Loucy (cell line): Measurements from ENCODE around the gene PIK3CB.
A peak's percentile ranks its signal among the peaks of the same experiment; 100 is the strongest.
"Not testable (repeated sequence)": the region's sequence is repeated elsewhere in the genome, so short reads cannot be mapped to it uniquely, and the experiment has no call there.

ENCODE experiments used
- H2AFZ ChIP-seq: fragments of 200-600 bp; sonication (generic); 2 replicates; pipeline ENCODE4 v1.6.0; 2016; ENCODE audit warnings: antibody characterized with exemption, mild to moderate bottlenecking, low read length, moderate library complexity
- H3F3A ChIP-seq: fragments of 200-600 bp; 2 replicates; pipeline ENCODE4 v1.6.0; 2016; ENCODE audit warnings: antibody characterized with exemption, low read depth, mild to moderate bottlenecking
- H3K27me3 ChIP-seq: fragments of 200-600 bp; sonication (generic); 2 replicates; pipeline ENCODE4 v1.6.1; 2014; ENCODE audit warnings: low read length, mild to moderate bottlenecking; ENCODE audit not compliant: insufficient read depth, poor library complexity, severe bottlenecking
- H3K36me3 ChIP-seq: fragments of 200-600 bp; sonication (generic); 2 replicates; pipeline ENCODE4 v1.6.1; 2016; ENCODE audit warnings: low read length; ENCODE audit not compliant: insufficient read depth
- H3K4me1 ChIP-seq: fragments of 200-600 bp; sonication (generic); 2 replicates; pipeline ENCODE4 v1.5.1; 2014; ENCODE audit warnings: low read length, mild to moderate bottlenecking; ENCODE audit not compliant: insufficient read depth, poor library complexity, severe bottlenecking
- H3K4me2 ChIP-seq: fragments of 200-600 bp; sonication (generic); 2 replicates; pipeline ENCODE4 v1.6.0; 2014; ENCODE audit warnings: antibody characterized with exemption, low read length, low read depth, mild to moderate bottlenecking; ENCODE audit not compliant: poor library complexity, severe bottlenecking
- H3K4me3 ChIP-seq: fragments of 200-600 bp; sonication (generic); 2 replicates; pipeline ENCODE4 v1.5.1; 2014; ENCODE audit warnings: low read length, mild to moderate bottlenecking, mixed read lengths; ENCODE audit not compliant: poor library complexity, severe bottlenecking
- H3K79me2 ChIP-seq: fragments of 200-600 bp; sonication (generic); 2 replicates; pipeline ENCODE4 v1.6.1; 2014; ENCODE audit warnings: low read length; ENCODE audit not compliant: insufficient read depth
- H3K9ac ChIP-seq: fragments of 200-600 bp; sonication (generic); 2 replicates; pipeline ENCODE4 v1.6.0; 2014; ENCODE audit warnings: mild to moderate bottlenecking, low read depth, low read length, moderate library complexity; ENCODE audit not compliant: poor library complexity, severe bottlenecking
- H3K9me2 ChIP-seq: fragments of 200-600 bp; sonication (generic); replicated peaks from 2 replicates; pipeline ENCODE4 v1.6.1; 2016; ENCODE audit warnings: low read depth, low read length, mixed read lengths
- H3K9me3 ChIP-seq: fragments of 200-600 bp; sonication (generic); 2 replicates; pipeline ENCODE4 v1.6.1; 2014; ENCODE audit warnings: mild to moderate bottlenecking, antibody characterized with exemption, low read length, low read depth; ENCODE audit not compliant: insufficient read depth
- H4K20me1 ChIP-seq: fragments of 200-600 bp; sonication (generic); 2 replicates; pipeline ENCODE4 v1.6.0; 2014; ENCODE audit warnings: antibody characterized with exemption, low read length, mild to moderate bottlenecking; ENCODE audit not compliant: insufficient read depth, poor library complexity, severe bottlenecking
- CTCF ChIP-seq: fragments of 200-600 bp; sonication (generic); conservative IDR thresholded peaks from 2 replicates; pipeline ENCODE4 v1.5.1; 2014; ENCODE audit warnings: mild to moderate bottlenecking, antibody characterized with exemption, low read length
- EZH2phosphoT487 ChIP-seq: fragments of 200-600 bp; IDR thresholded peaks from 2 replicates; pipeline ENCODE4 v1.6.1; 2018; ENCODE audit warnings: antibody characterized with exemption, mild to moderate bottlenecking, moderate library complexity, borderline replicate concordance

Gene PIK3CB

GRCh38 chr3:138615462-138615861 is 219.3 kb downstream of the PIK3CB start:
- no peaks in the 10 kb centered on the region for H3K9me3 ChIP-seq

GRCh38 chr3:138609898-138610266 is 224.8 kb downstream of the PIK3CB start:
- H3K4me1 ChIP-seq = peaks cover 40% of the 10 kb centered on the region
- H3K9me2 ChIP-seq = no peaks in the 10 kb centered on the region
- peak overlapping the region; percentile 95 for H2AFZ ChIP-seq
- H3K27me3 ChIP-seq = no peaks in the 10 kb centered on the region
- peak overlapping the region; percentile 90 for H3K9ac ChIP-seq
- TF ChIP-seq EZH2phosphoT487 = no peak
- no peak for TF ChIP-seq CTCF
- H3K4me3 ChIP-seq = peak overlapping the region; percentile 87
- no peaks in the 10 kb centered on the region for H3K9me3 ChIP-seq
- peak overlapping the region; percentile 92 for H3K4me2 ChIP-seq
- no peaks in the 10 kb centered on the region for H3F3A ChIP-seq
- peaks cover 10% of the 10 kb centered on the region for H4K20me1 ChIP-seq
- H3K79me2 ChIP-seq = peaks cover 58% of the 10 kb centered on the region
- no peaks in the 10 kb centered on the region for H3K36me3 ChIP-seq

More at GRCh38 chr3:138615462-138615861, 219.3 kb downstream of the PIK3CB start:
- peaks cover 54% of the 10 kb centered on the region for H3K4me1 ChIP-seq
- peak overlapping the region; percentile 35 for H3K9ac ChIP-seq
- TF ChIP-seq EZH2phosphoT487 (no peak), CTCF (no peak)
- H3K27me3 ChIP-seq = no peaks in the 10 kb centered on the region
- peak overlapping the region; percentile 50 for H3K4me3 ChIP-seq
- peaks cover 83% of the 10 kb centered on the region for H3K79me2 ChIP-seq
- H3K9me2 ChIP-seq = no peaks in the 10 kb centered on the region
- H3K4me2 ChIP-seq = peak overlapping the region; percentile 66
- no peak overlapping the region for H2AFZ ChIP-seq
- no peaks in the 10 kb centered on the region for H3K36me3 ChIP-seq
- peaks cover 3% of the 10 kb centered on the region; the same call in 1 of the 2 replicates for H3F3A ChIP-seq
- H4K20me1 ChIP-seq = peaks cover 22% of the 10 kb centered on the region

- no peaks in the 10 kb centered on the region for H3K9me2 ChIP-seq
- peak within 1 kb of the TSS; percentile 87 for H3K4me3 ChIP-seq
- H3F3A ChIP-seq = no peaks in the 10 kb centered on the region
- peaks cover 10% of the 10 kb centered on the region for H4K20me1 ChIP-seq
- no peaks in the 10 kb centered on the region for H3K9me3 ChIP-seq
- H3K27me3 ChIP-seq = no peaks in the 10 kb centered on the region
- H3K9ac ChIP-seq = peak within 1 kb of the TSS; percentile 90
- H3K36me3 ChIP-seq = no peaks in the 10 kb centered on the region
- H2AFZ ChIP-seq = peak within 1 kb of the TSS; percentile 95
- peaks cover 44% of the 10 kb centered on the region for H3K79me2 ChIP-seq
- TF ChIP-seq CTCF (no peak), EZH2phosphoT487 (no peak)
- peaks cover 39% of the 10 kb centered on the region for H3K4me1 ChIP-seq
- peak within 1 kb of the TSS; percentile 92 for H3K4me2 ChIP-seq
Observed at GRCh38 chr3:138608322-138609135, 226.2 kb downstream of the PIK3CB start, which contains the start of gene FAIM. TSS of gene FAIM (plus strand) at chr3:138608771. CDS start at chr3:138619727, 10,956 bp downstream.

- not testable (repeated sequence) for H3K27me3 ChIP-seq, H3K4me3 ChIP-seq, H3K36me3 ChIP-seq, H3K4me1 ChIP-seq, H3F3A ChIP-seq, H4K20me1 ChIP-seq, H3K4me2 ChIP-seq, H3K9ac ChIP-seq, H3K9me3 ChIP-seq, H3K9me2 ChIP-seq, H2AFZ ChIP-seq, H3K79me2 ChIP-seq
Observed at GRCh38 chr3:138604106-138604595, 230.6 kb downstream of the PIK3CB start.
